RCC 7860 (cell line): ENCODE data around the gene NUDT19.

Source experiments
- DNase-seq: peaks from one replicate; pipeline ENCODE4 v3.0.0-alpha.2; 2015; ENCODE audit warnings: low spot score
- FAIRE-seq: peaks from 2 replicates; lab custom pipeline; 2012; peaks lifted over from hg19 to GRCh38; lab: Jason Lieb, UNC

NUDT19 gene

DNA sequence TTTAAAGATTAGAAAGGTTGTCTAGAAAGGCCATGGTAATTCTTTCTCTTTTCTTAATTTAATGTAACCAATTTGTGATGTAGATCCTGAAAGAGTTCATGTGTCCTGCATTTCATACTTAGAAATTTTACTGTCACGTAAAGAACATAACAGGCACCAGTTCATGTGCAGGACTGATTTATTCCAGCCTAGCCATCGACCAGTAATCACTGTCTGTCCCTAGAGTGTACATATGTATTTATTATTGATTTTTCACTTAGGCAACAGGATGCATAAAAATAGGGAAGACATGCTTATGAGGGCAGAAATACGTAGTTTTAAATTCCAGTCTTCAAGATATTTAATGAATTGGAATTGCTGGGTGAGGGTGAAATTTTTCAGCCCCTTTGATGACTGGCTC is 65.6 kb downstream of the NUDT19 start:
- no peak for FAIRE-seq
- no peak for DNase-seq
